A549 (cell line): ENCODE data around the gene BICDL1. TPM values are rescaled to one million over a fixed set of nuclear protein-coding genes. Genes with fewer than 3 reads are reported as not detected.

Source experiments
- ATAC-seq, 2 experiments: fragments of 200-7000 bp in 1 of 2; fragments of >200 bp in 1 of 2; cut with Nextera tagmentation in 1 of 2; cut with Tn5 transposase in 1 of 2; 3 replicates each; pipeline versions ENCODE4 v1.8.0 to v1.9.1; 2018 to 2020; ENCODE audit warnings: mild to moderate bottlenecking in 1 of 2, moderate library complexity in 1 of 2
- CTCF ChIA-PET: fragments of 300-600 bp; sonication (Branson Sonifier 250); formaldehyde crosslinking; extraction: SDS; loops from one replicate; lab custom pipeline; 2021; ENCODE audit warnings: antibody characterized with exemption, inconsistent platforms; lab: Yijun Ruan, JAX
- POLR2A ChIA-PET: fragments of 350-600 bp; formaldehyde crosslinking; extraction: SDS; loops from one replicate; lab custom pipeline; 2021; ENCODE audit warnings: antibody characterized with exemption, inconsistent platforms; lab: Yijun Ruan, JAX
- DNase-seq, 2 experiments: peaks; one replicate each; pipeline versions ENCODE4 v3.0.0 to v3.0.0-alpha.2; 2011 to 2016; ENCODE audit warnings: low read depth in 1 of 2, low spot score in 1 of 2
- FAIRE-seq: peaks from 2 replicates; lab custom pipeline; 2011; peaks lifted over from hg19 to GRCh38; lab: Jason Lieb, UNC
- H3K27ac ChIP-seq, 2 experiments: fragments of >200 bp; sonication (Bioruptor Twin); formaldehyde crosslinking; 3 replicates each; pipeline ENCODE4 v1.5.1; 2016 to 2017
- H3K4me1 ChIP-seq: fragments of >200 bp; sonication (Bioruptor Twin); formaldehyde crosslinking; 3 replicates; pipeline ENCODE4 v1.6.1; 2016
- H3K4me2 ChIP-seq: fragments of >200 bp; sonication (Bioruptor Twin); formaldehyde crosslinking; 3 replicates; pipeline ENCODE4 v1.6.1; 2016
- H3K4me3 ChIP-seq: fragments of >200 bp; sonication (Bioruptor Twin); formaldehyde crosslinking; 3 replicates; pipeline ENCODE4 v1.5.1; 2016
- H3K9me3 ChIP-seq: fragments of >200 bp; sonication (Bioruptor Twin); formaldehyde crosslinking; 3 replicates; pipeline ENCODE4 v1.6.1; 2016
- CBX2 ChIP-seq: fragments of 200-600 bp; sonication (generic); IDR thresholded peaks from 2 replicates; pipeline ENCODE4 v1.6.1; 2016; ENCODE audit warnings: low read depth, mild to moderate bottlenecking, borderline replicate concordance
- EP300 ChIP-seq, 2 experiments: fragments of >200 bp; sonication (Bioruptor Twin); formaldehyde crosslinking; IDR thresholded peaks; 2 replicates in 1 of 2; 3 replicates in 1 of 2; pipeline ENCODE4 v1.6.1; 2016 to 2017
- FOSL2 ChIP-seq, 2 experiments: fragments of 450-650 bp in 1 of 2; fragments of >200 bp in 1 of 2; sonication (Bioruptor Twin) in 1 of 2; formaldehyde crosslinking; IDR thresholded peaks; 2 replicates each; pipeline versions ENCODE4 v1.5.0 to v1.6.1; 2016 to 2020; ENCODE audit warnings: mild to moderate bottlenecking in 1 of 2, moderate library complexity in 1 of 2
- HOXA7 ChIP-seq: fragments of 250-450 bp; sonication (Bioruptor Pico); IDR thresholded peaks from 2 replicates; pipeline ENCODE4 v1.5.0; 2020; ENCODE audit warnings: mild to moderate bottlenecking, moderate library complexity
- MAFK ChIP-seq: fragments of 450-650 bp; IDR thresholded peaks from 2 replicates; pipeline ENCODE4 v1.6.1; 2014; ENCODE audit not compliant: partially characterized antibody
- MYC ChIP-seq: IDR thresholded peaks from 2 replicates; pipeline ENCODE4 v1.6.1; 2012; ENCODE audit warnings: mild to moderate bottlenecking, inconsistent platforms, low read length, improper control_type of control experiment, borderline replicate concordance
- NFE2L2 ChIP-seq: fragments of 150-350 bp; conservative IDR thresholded peaks from 2 replicates; pipeline ENCODE4 v1.6.1; 2014; ENCODE audit warnings: low read length
- NR3C1 ChIP-seq: fragments of >200 bp; sonication (Bioruptor Twin); formaldehyde crosslinking; IDR thresholded peaks from 3 replicates; pipeline ENCODE4 v1.6.1; 2017
- POLR2A ChIP-seq: IDR thresholded peaks from 2 replicates; pipeline ENCODE4 v1.6.1; 2012; ENCODE audit warnings: mild to moderate bottlenecking, low read length
- POLR2AphosphoS2 ChIP-seq: conservative IDR thresholded peaks from 2 replicates; pipeline ENCODE4 v1.6.1; 2012; ENCODE audit warnings: low read length, improper control_type of control experiment, inconsistent platforms
- RCOR1 ChIP-seq: fragments of 150-350 bp; IDR thresholded peaks from 2 replicates; pipeline ENCODE4 v1.6.1; 2014; ENCODE audit warnings: antibody characterized with exemption, low read length, low read depth
- RNF2 ChIP-seq: fragments of 200-600 bp; sonication (generic); IDR thresholded peaks from 2 replicates; pipeline ENCODE4 v1.6.1; 2016; ENCODE audit warnings: low read depth, mild to moderate bottlenecking, antibody characterized with exemption, moderate library complexity, borderline replicate concordance
- SMC3 ChIP-seq: fragments of >200 bp; sonication (Bioruptor Twin); formaldehyde crosslinking; IDR thresholded peaks from 3 replicates; pipeline ENCODE4 v1.6.1; 2018; ENCODE audit warnings: inconsistent platforms
- TP53 ChIP-seq: fragments of 250-450 bp; sonication (Bioruptor Pico); IDR thresholded peaks from 2 replicates; pipeline ENCODE4 v1.5.0; 2021; ENCODE audit warnings: mild to moderate bottlenecking, moderate library complexity
- ZSCAN20 ChIP-seq: fragments of 250-450 bp; sonication (Bioruptor Pico); IDR thresholded peaks from 2 replicates; pipeline ENCODE4 v1.8.0; 2022; ENCODE audit warnings: mild to moderate bottlenecking, moderate library complexity
- whole genome bisulfite sequencing: methylation state at CpG from one replicate; pipeline ENCODE4 v1.1.6; 2017; ENCODE audit errors: missing lambda C conversion rate; 5-methylcytosine and 5-hydroxymethylcytosine counted together
- polyA plus RNA-seq, 4 experiments: library from polyadenylated mRNA; depleted of rRNA in 3 of 4; stranded (reverse); fragments of >200 nt; fragmentation: RNase III in 1 of 4; extraction: RNeasy Plus Mini Kit Qiagen cat#74134 plus additional on column Dnase treatment in 1 of 4; gene quantifications; 2 replicates in 3 of 4; 3 replicates in 1 of 4; pipeline ENCODE4 v1.2.3, GENCODE V29; 2011 to 2017
- TF ChIP-seq, protein P1 (sequence below): fragments of 150-350 bp; IDR thresholded peaks from 2 replicates; pipeline ENCODE4 v1.6.1; 2014; ENCODE audit warnings: low read depth, mild to moderate bottlenecking, low read length
- TF ChIP-seq, protein P2 (sequence below): IDR thresholded peaks from 2 replicates; pipeline ENCODE4 v1.6.1; 2012; ENCODE audit warnings: low read depth, borderline replicate concordance

The BICDL1 gene
- polyA plus RNA-seq, 2 of the 4 experiments (the other 2 are of a cell fraction), result 3.8 to 4.5 TPM

DNA sequence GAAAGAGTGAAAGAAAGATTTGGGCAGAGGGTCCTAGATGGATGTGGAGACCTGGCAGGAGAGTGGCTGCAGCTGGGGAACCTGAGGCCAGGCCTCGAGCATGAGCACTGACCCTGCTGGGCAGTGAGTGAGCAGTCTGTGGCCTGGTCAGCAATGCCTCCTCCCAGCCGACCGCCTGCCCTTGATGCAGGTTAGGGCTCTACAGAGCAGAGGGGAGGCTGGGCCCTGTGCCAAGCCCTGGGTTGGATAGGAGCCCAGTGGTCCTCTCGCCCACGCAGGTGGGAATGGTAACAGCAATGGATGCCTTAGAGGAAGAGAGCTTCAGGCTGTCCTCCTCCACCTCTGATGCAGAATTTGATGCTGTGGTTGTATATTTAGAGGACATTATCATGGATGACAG is 67.7 kb downstream of the BICDL1 start:
- no peak for DNase-seq
- CTCF ChIA-PET, result no interaction called here

DNA sequence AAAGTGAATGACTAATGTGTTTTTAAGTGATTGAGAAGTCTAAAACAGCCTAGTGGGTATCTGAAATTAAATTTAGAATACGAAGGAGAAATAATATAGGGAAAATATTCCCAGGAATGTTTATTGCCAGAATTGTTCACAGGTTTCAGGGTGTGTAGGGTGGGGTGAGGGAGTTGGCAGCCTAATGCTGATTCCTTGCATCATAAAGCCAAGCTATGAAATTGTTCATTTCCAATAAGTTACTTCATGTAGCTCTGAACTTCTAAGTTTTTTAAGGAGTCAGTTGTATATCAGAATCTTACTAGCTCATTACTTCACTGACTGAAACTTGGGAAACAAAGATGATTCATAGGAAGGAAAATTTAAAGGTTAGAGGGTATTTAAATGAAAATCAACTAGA is 71.2 kb downstream of the BICDL1 start:
- 60% methylated on average over 1 of the region's 1 CpG for WGBS
- no peak overlapping the region for H3K4me3 ChIP-seq
- ChIA-PET CTCF (no interaction called here), POLR2A (interaction anchor here (0.9 kb wide), 1 partner anchor 27 kb away, joined by 3 read pairs; no protein-coding TSS in a partner anchor)
- peak overlapping the region in 1 of 2 experiments; percentile 38; a peak in 1 of 6 replicates for H3K27ac ChIP-seq
- peak; percentile 76 for FAIRE-seq
- TF ChIP-seq, protein P1, sequence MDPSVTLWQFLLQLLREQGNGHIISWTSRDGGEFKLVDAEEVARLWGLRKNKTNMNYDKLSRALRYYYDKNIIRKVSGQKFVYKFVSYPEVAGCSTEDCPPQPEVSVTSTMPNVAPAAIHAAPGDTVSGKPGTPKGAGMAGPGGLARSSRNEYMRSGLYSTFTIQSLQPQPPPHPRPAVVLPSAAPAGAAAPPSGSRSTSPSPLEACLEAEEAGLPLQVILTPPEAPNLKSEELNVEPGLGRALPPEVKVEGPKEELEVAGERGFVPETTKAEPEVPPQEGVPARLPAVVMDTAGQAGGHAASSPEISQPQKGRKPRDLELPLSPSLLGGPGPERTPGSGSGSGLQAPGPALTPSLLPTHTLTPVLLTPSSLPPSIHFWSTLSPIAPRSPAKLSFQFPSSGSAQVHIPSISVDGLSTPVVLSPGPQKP, result no peak
- no peak for TF ChIP-seq RCOR1
- no peak for TF ChIP-seq POLR2A
- TF ChIP-seq HOXA7 (CRISPR knock-in tag), result no peak
- no peak for TF ChIP-seq MAFK
- peak overlapping the region; percentile 23; the same call in 1 of the 3 replicates for H3K4me2 ChIP-seq
- H3K9me3 ChIP-seq, result no peaks in the 10 kb centered on the region
- H3K4me1 ChIP-seq, result peaks cover 21% of the 10 kb centered on the region; the same call in 2 of the 3 replicates
- ATAC-seq, result no peak
- DNase-seq, result no peak

More for the DNA sequence above, 67.7 kb downstream of the BICDL1 start:
- TF ChIP-seq, protein P2, sequence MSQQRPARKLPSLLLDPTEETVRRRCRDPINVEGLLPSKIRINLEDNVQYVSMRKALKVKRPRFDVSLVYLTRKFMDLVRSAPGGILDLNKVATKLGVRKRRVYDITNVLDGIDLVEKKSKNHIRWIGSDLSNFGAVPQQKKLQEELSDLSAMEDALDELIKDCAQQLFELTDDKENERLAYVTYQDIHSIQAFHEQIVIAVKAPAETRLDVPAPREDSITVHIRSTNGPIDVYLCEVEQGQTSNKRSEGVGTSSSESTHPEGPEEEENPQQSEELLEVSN, result no peak
- TF ChIP-seq, protein P1, result no peak
- TF ChIP-seq TP53 (CRISPR knock-in tag), result no peak
- TF ChIP-seq, all 56 proteins: peak for 0
- no peak for FAIRE-seq
- POLR2A ChIA-PET, result interaction anchor here (0.8 to 1.0 kb wide), 2 partner anchors 30 to 144 kb away, joined by 3 read pairs; partner anchors contain the start of gene RPLP0
- WGBS, result 99% methylated on average over 5 of the region's 5 CpGs
- Histone ChIP-seq H3K4me2 (no peak overlapping the region), H3K27ac (peak overlapping the region; percentile 42 to 66; a peak in 2 of 6 replicates), H3K4me1 (peaks cover 23% of the 10 kb centered on the region; the same call in 2 of the 3 replicates), H3K4me3 (no peak overlapping the region), H3K9me3 (no peaks in the 10 kb centered on the region; the same call in 2 of the 3 replicates)
- ATAC-seq, result no peak

DNA sequence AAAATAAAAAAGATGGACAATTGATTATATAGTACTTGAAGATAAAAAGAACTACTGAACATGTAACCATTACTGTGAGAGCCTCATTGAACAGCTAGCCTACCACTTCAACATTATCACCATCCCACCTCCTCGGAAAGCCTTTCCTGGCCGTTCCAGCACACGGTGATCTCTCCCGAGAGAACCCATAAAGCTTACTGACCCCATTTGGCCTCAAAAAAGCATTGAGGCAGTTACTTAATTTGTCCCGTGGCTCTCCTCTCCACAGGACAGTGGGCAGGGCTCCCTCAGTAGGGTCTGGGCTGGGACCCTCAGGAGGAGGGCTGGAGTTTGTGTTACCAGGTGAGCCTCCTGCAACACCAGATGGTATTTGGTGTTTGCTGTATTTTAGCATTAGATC is 71.7 kb downstream of the BICDL1 start:
- no peaks in the 10 kb centered on the region for H3K9me3 ChIP-seq
- H3K4me1 ChIP-seq, result peaks cover 16% of the 10 kb centered on the region; the same call in 2 of the 3 replicates
- ChIA-PET POLR2A (interaction anchor here (0.9 kb wide), 1 partner anchor 26 kb away, joined by 3 read pairs; no protein-coding TSS in a partner anchor), CTCF (no interaction called here)
- DNase-seq (no peak), FAIRE-seq (no peak), ATAC-seq (no peak)
- 74% methylated on average over 5 of the region's 5 CpGs for WGBS
- H3K27ac ChIP-seq, result peak overlapping the region in 1 of 2 experiments; percentile 12; a peak in 1 of 6 replicates
- H3K4me3 ChIP-seq, result no peak overlapping the region
- TF ChIP-seq FOSL2 (IDR thresholded peaks at IDR 0.05), result no peak
- TF ChIP-seq FOSL2 (CRISPR knock-in tag; IDR thresholded peaks at IDR 0.05), result no peak
- no peak for TF ChIP-seq RNF2
- TF ChIP-seq EP300 (IDR thresholded peaks at IDR 0.05), result no peak
- no peak for TF ChIP-seq ZSCAN20 (CRISPR knock-in tag)
- TF ChIP-seq CBX2, result no peak
- TF ChIP-seq SMC3, result no peak
- no peak for TF ChIP-seq NFE2L2
- no peak for TF ChIP-seq POLR2AphosphoS2
- TF ChIP-seq MYC, result no peak
- TF ChIP-seq RCOR1, result no peak
- TF ChIP-seq NR3C1, result no peak
- no peak overlapping the region; the same call in 2 of the 3 replicates for H3K4me2 ChIP-seq
